PC-3 (cell line): ENCODE measurements around the gene HYAL2. TPM values are rescaled to one million over a fixed set of nuclear protein-coding genes. Genes with fewer than 3 reads are reported as not detected.

Experiments
- ATAC-seq: fragments of 200-7000 bp; cut with Tn5 transposase; 2 replicates; pipeline ENCODE4 v1.9.1; 2020; ENCODE audit warnings: mild to moderate bottlenecking, moderate library complexity
- BruUV-seq: library from RNA; stranded (reverse); fragments of 400-500 nt; replicated peaks from 2 replicates; lab custom pipeline; 2021; lab: Mats Ljungman, UMichigan
- CTCF ChIA-PET: fragments of 300-600 bp; sonication (Branson Sonifier 250); formaldehyde crosslinking; loops from one replicate; lab custom pipeline; 2022; ENCODE audit warnings: antibody characterized with exemption; lab: Charles Lee
- POLR2A ChIA-PET: fragments of 300-600 bp; sonication (Branson Sonifier 250); formaldehyde crosslinking; loops from one replicate; lab custom pipeline; 2022; ENCODE audit warnings: antibody characterized with exemption; ENCODE audit not compliant: unreplicated experiment; lab: Charles Lee
- DNase-seq: peaks from one replicate; pipeline ENCODE4 v3.0.0-alpha.2; 2015
- H2AFZ ChIP-seq: fragments of 300-600 bp; sonication (generic); 2 replicates; pipeline ENCODE4 v1.6.0; 2016; ENCODE audit warnings: antibody characterized with exemption, low read length
- H3F3A ChIP-seq: fragments of 300-600 bp; sonication (generic); one replicate; pipeline ENCODE4 v1.6.0; 2017; ENCODE audit warnings: antibody characterized with exemption, low read length, control low read depth, mild to moderate bottlenecking; ENCODE audit not compliant: unreplicated experiment
- H3K27ac ChIP-seq: fragments of 300-600 bp; sonication (generic); 2 replicates; pipeline ENCODE4 v1.5.1; 2016; ENCODE audit warnings: mild to moderate bottlenecking, low read length
- H3K27me3 ChIP-seq: fragments of 300-600 bp; sonication (generic); 2 replicates; pipeline ENCODE4 v1.6.1; 2016; ENCODE audit warnings: low read length, mixed read lengths
- H3K36me3 ChIP-seq: fragments of 300-600 bp; sonication (generic); 2 replicates; pipeline ENCODE4 v1.6.1; 2016; ENCODE audit warnings: low read depth, mixed run types, low read length, mixed read lengths
- H3K4me1 ChIP-seq: fragments of 300-600 bp; sonication (generic); 2 replicates; pipeline ENCODE4 v1.5.1; 2016; ENCODE audit warnings: low read length; ENCODE audit not compliant: insufficient read depth
- H3K4me2 ChIP-seq: fragments of 300-600 bp; sonication (generic); 2 replicates; pipeline ENCODE4 v1.6.0; 2016; ENCODE audit warnings: low read length
- H3K4me3 ChIP-seq: fragments of 300-600 bp; sonication (generic); 2 replicates; pipeline ENCODE4 v1.5.1; 2016; ENCODE audit warnings: mild to moderate bottlenecking, low read length, mixed read lengths
- H3K79me2 ChIP-seq: fragments of 300-600 bp; sonication (generic); 2 replicates; pipeline ENCODE4 v1.6.1; 2017; ENCODE audit warnings: low read length, mixed read lengths
- H3K9ac ChIP-seq: fragments of 300-600 bp; sonication (generic); 2 replicates; pipeline ENCODE4 v1.6.0; 2016; ENCODE audit warnings: mild to moderate bottlenecking, low read length
- H3K9me2 ChIP-seq: fragments of 300-600 bp; sonication (generic); replicated peaks from 2 replicates; pipeline ENCODE4 v1.6.1; 2016; ENCODE audit warnings: mixed run types, low read length, mixed read lengths
- H3K9me3 ChIP-seq: fragments of 300-600 bp; sonication (generic); 2 replicates; pipeline ENCODE4 v1.6.1; 2016; ENCODE audit warnings: low read length, mixed read lengths
- H4K20me1 ChIP-seq: fragments of 300-600 bp; sonication (generic); 2 replicates; pipeline ENCODE4 v1.6.1; 2016; ENCODE audit warnings: low read length, mixed read lengths
- CTCF ChIP-seq: fragments of 300-600 bp; sonication (generic); conservative IDR thresholded peaks from 2 replicates; pipeline ENCODE4 v1.5.1; 2017; ENCODE audit warnings: antibody characterized with exemption, low read depth, mild to moderate bottlenecking, low read length
- EZH2 ChIP-seq: fragments of 300-600 bp; sonication (generic); IDR thresholded peaks from one replicate; pipeline ENCODE4 v1.6.1; 2017; ENCODE audit warnings: antibody characterized with exemption, mild to moderate bottlenecking, low read length; ENCODE audit not compliant: unreplicated experiment
- EZH2phosphoT487 ChIP-seq: fragments of 300-600 bp; sonication (generic); IDR thresholded peaks from 2 replicates; pipeline ENCODE4 v1.6.1; 2018; ENCODE audit warnings: mild to moderate bottlenecking, antibody characterized with exemption, low read length, borderline replicate concordance
- intact Hi-C: fragments of 100-400 bp; cut with micrococcal nuclease; formaldehyde crosslinking; loops from 2 replicates; pipeline ENCODE4 v1.9.0; 2023
- total RNA-seq: library from RNA; depleted of rRNA; stranded (reverse); fragments of >200 nt; gene quantifications from 2 replicates; pipeline ENCODE4 v1.2.3, GENCODE V29; 2014

The HYAL2 gene
- total RNA-seq, 1 experiment from 2014 or later = 97.8 TPM

GRCh38 chr3:50296721-50297383 is 25.7 kb downstream of the HYAL2 start:
- Histone ChIP-seq H3F3A (no peaks in the 10 kb centered on the region), H4K20me1 (no peaks in the 10 kb centered on the region), H3K27ac (no peak overlapping the region), H3K9me2 (no peaks in the 10 kb centered on the region), H3K9me3 (no peaks in the 10 kb centered on the region), H3K4me2 (no peak overlapping the region), H3K4me3 (no peak overlapping the region), H3K27me3 (no peaks in the 10 kb centered on the region), H3K36me3 (no peaks in the 10 kb centered on the region), H3K79me2 (peaks cover 18% of the 10 kb centered on the region), H3K4me1 (peaks cover 26% of the 10 kb centered on the region), H3K9ac (no peak overlapping the region), H2AFZ (no peak overlapping the region)
- ChIA-PET CTCF (interaction anchor here (0.6 to 0.7 kb wide), 2 partner anchors 22 to 25 kb away, joined by 3 to 8 read pairs; no protein-coding TSS in a partner anchor), POLR2A (no interaction called here)
- intact Hi-C loops = no loop called here
- no TSS peak for BruUV-seq
- DNase-seq (no peak), ATAC-seq (no peak)
- TF ChIP-seq EZH2phosphoT487 (no peak), CTCF (no peak), EZH2 (no peak)

- no peak overlapping the region for H3K4me2 ChIP-seq
- no peaks in the 10 kb centered on the region for H3K9me3 ChIP-seq
- intact Hi-C loops = no loop called here
- no peaks in the 10 kb centered on the region for H3K27me3 ChIP-seq
- H3K27ac ChIP-seq = no peak overlapping the region
- TF ChIP-seq CTCF = no peak
- no peak for TF ChIP-seq EZH2phosphoT487
- TF ChIP-seq EZH2 = no peak
- no peaks in the 10 kb centered on the region for H4K20me1 ChIP-seq
- POLR2A ChIA-PET = no interaction called here
- no peaks in the 10 kb centered on the region for H3K36me3 ChIP-seq
- H3K4me1 ChIP-seq = peaks cover 26% of the 10 kb centered on the region
- H3F3A ChIP-seq = no peaks in the 10 kb centered on the region
- H3K79me2 ChIP-seq = peaks cover 28% of the 10 kb centered on the region
- DNase-seq (no peak), ATAC-seq (no peak)
- H3K9ac ChIP-seq = no peak overlapping the region
- H3K4me3 ChIP-seq = no peak overlapping the region
- H3K9me2 ChIP-seq = no peaks in the 10 kb centered on the region
- BruUV-seq = no TSS peak
- no peak overlapping the region for H2AFZ ChIP-seq
- CTCF ChIA-PET = no interaction called here
These were observed 26.8 kb downstream of the HYAL2 start for GRCh38 chr3:50295553-50296431.
